NCI-H187 treated with DMSO at 0.1 percent for 48 hours (cell line): ENCODE data around the gene TCP10L.
"Not testable (repeated sequence)": the region's sequence is repeated elsewhere in the genome, so short reads cannot be mapped to it uniquely, and the experiment has no call there.

Experiments
- DNase-seq: peaks from one replicate; lab custom pipeline; 2025; lab: John Stamatoyannopoulos, UW

The TCP10L gene

GRCh38 chr21:32554832-32555638 lies 30.3 kb downstream of the TCP10L start:
- DNase-seq: no peak

GRCh38 chr21:32549886-32550285 lies 35.4 kb downstream of the TCP10L start:
- no peak for DNase-seq

- DNase-seq: no peak
Measured at GRCh38 chr21:32549440-32549839, 35.9 kb downstream of the TCP10L start.

- no peak for DNase-seq
Measured at GRCh38 chr21:32548978-32549377, 36.3 kb downstream of the TCP10L start.

- no peak for DNase-seq
Measured at GRCh38 chr21:32547018-32547417, 38.3 kb downstream of the TCP10L start.

- DNase-seq: no peak
Measured at GRCh38 chr21:32545948-32546441, 39.3 kb downstream of the TCP10L start.

- no peak for DNase-seq
Measured at GRCh38 chr21:32544697-32545096, 40.6 kb downstream of the TCP10L start.

DNA sequence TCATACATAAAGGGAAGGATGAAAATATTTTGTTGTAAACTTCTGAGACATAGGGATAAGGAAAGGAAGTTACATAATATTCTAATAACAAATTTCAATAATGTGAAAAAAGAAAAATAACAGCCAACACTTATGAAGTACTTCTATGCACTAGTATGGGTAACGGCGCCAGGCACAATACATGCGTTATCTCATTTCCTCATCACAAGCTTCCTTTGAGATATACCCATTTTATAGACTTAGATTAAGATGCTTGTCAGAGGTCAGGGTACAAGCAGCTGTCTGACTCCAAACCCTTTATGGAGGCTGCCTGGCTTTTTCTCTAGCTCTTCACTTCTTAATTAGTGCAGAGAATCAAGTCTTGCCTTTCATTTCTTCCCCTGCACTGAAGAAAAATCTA lies 41.3 kb downstream of the TCP10L start:
- DNase-seq: no peak

GRCh38 chr21:32543056-32543455 lies 42.3 kb downstream of the TCP10L start:
- not testable (repeated sequence) for DNase-seq

GRCh38 chr21:32539378-32539777 lies 45.9 kb downstream of the TCP10L start:
- no peak for DNase-seq

- DNase-seq: no peak
Measured at GRCh38 chr21:32538147-32538792, 47.1 kb downstream of the TCP10L start.

DNA sequence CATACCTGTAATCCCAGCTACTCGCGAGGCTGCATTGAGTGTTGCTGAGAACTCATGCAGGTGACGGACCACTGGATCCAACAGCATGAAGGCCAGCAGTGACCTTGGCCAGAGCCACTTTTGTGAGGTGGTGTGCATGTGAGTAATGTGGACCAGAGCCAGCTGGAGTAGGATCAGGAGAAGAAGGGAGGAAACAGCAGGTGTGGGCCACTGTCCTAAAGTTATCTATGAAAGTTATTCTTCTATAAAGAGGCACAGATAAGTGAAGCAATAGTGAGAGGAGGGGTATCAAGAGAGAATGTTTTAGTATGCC lies 47.8 kb downstream of the TCP10L start:
- DNase-seq: no peak

GRCh38 chr21:32535612-32536011 lies 49.7 kb downstream of the TCP10L start:
- no peak for DNase-seq

- no peak for DNase-seq
Measured at GRCh38 chr21:32534113-32534512, 51.2 kb downstream of the TCP10L start.

DNA sequence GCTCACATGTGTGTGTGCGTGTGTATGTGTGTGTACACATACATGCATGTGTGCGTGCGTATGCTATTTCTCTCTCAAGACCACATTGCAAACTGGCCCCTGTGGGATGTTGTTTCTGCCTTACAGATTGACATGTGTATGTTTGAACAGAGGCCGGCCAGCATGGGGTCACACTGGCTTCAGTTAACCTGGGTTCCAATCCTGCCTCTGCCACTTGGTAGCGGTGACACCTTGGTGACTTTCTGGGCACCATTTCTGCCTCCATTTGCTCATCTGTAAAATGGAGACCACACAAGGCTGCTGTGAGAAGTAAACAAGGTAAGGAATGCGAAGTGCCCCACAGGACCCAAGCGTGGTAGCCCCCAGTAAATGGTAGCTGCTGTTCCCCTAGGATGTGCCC lies 51.7 kb downstream of the TCP10L start:
- no peak for DNase-seq

- DNase-seq: no peak
Measured at GRCh38 chr21:32533053-32533452, 52.3 kb downstream of the TCP10L start.

DNA sequence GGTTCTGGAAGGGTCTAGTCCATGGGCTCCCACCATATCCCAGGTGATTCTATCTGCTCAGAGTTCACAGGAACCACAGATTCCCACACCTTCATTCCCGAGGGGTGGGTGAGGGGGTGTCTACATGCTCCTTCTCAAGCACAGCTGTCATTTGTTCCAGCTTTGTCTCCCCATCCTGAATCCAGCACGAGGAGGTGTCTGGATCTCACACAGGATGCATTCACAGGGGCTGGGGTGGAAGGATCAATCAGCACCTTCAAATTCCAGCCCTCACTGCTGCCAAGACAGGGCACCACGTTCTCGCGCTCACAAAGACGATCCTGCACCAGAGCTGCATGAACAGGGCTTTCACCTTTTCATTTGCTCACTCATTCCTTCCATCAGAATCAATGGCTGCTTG lies 52.7 kb downstream of the TCP10L start:
- no peak for DNase-seq

- not testable (repeated sequence) for DNase-seq
Measured at GRCh38 chr21:32531561-32531960, 53.8 kb downstream of the TCP10L start.

GRCh38 chr21:32530809-32531208 lies 54.5 kb downstream of the TCP10L start:
- not testable (repeated sequence) for DNase-seq

DNA sequence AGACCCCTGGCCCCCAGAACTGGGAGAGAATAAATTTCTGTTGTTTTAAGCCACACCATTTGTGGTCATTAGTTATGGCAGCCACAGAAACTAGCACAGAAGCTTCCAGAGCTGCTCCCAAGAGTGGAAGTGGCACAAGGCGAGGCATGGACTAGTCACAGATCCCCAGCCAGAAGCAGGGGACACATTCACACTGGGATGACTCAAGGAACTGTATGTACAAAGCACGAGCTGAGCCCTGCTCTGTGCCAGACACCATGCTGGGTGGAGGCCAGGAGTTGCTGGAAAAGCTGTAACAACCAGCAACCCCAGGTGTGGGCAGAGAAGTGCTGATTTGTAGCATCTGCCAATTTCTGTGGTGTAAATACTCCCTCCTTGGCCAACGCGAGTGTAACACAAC lies 55.6 kb downstream of the TCP10L start:
- DNase-seq: no peak

- DNase-seq: no peak
Measured at GRCh38 chr21:32525282-32525681, 60.0 kb downstream of the TCP10L start.

DNA sequence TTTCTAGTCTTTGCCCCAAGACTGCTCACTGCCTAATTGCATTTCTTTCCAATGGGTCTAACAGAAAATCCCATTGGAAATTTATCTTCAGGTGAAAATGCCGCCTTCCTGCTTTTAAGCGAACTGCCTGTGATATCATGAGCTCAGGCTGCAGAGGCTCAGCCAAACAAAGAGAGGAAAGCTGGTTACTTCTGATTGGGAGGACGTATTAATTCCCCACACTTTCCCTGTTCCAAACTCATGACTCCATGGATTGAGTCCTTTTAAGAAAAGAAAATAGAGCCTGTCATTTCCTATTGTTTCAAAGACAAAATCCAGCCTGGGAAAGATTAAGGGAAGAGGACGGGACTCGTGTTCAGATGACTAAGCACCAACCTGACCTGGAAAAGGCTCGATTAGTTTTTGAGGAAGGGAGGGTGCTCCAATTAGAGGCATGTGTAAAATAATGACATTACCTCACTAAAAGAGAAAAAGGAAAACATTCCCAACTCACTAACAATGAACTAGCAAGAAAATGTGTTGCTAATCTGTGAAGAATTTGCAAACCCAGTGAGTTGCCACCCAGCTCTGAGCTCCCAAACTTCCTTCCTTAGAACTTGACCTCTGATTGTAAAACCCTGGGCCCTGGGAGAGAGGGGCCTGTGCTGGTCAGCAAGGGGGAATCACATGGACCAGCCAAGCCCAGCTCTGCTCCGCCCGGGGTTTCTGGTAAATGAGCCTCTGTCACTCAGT lies 61.2 kb downstream of the TCP10L start:
- DNase-seq: no peak
